Tibial artery (tissue), 4 donors: ENCODE measurements around the gene LCMT1.

ENCODE experiments used
- DNase-seq, 2 donors: peaks; one replicate each; pipeline ENCODE4 v3.0.0-alpha.2; 2019
- H3K27ac ChIP-seq, 2 donors: fragments of 200-600 bp; sonication (generic) in 1 of 2; 1 replicate in 1 of 2; 2 replicates in 1 of 2; pipeline ENCODE4 v1.5.1; 2018 to 2019; ENCODE audit warnings: mild to moderate bottlenecking in 1 of 2
- H3K27me3 ChIP-seq, 2 donors: fragments of 200-600 bp; sonication (generic) in 1 of 2; one replicate each; pipeline versions ENCODE4 v1.5.1 to v1.6.0; 2016 to 2019
- H3K36me3 ChIP-seq, 3 donors: fragments of 200-600 bp; sonication (generic) in 2 of 3; one replicate each; pipeline ENCODE4 v1.5.1; 2016 to 2019; ENCODE audit warnings: mild to moderate bottlenecking in 2 of 3
- H3K4me1 ChIP-seq, 4 donors: fragments of 200-600 bp; sonication (generic) in 2 of 4; 1 replicate in 3 of 4; 2 replicates in 1 of 4; pipeline ENCODE4 v1.5.1; 2016 to 2019
- H3K4me3 ChIP-seq, 2 donors: fragments of 200-600 bp; sonication (generic) in 1 of 2; 1 replicate in 1 of 2; 2 replicates in 1 of 2; pipeline ENCODE4 v1.5.1; 2018 to 2019; ENCODE audit warnings: mild to moderate bottlenecking in 2 of 2
- H3K9me3 ChIP-seq, 3 donors: fragments of 200-600 bp; sonication (generic) in 1 of 3; one replicate each; pipeline ENCODE4 v1.5.1; 2016 to 2019
- intact Hi-C: fragments of 100-400 bp; cut with DNase I; formaldehyde crosslinking; loops from one replicate; pipeline ENCODE4 v1.15.0; 2023; ENCODE audit warnings: low total_unique reads
- TF ChIP-seq, protein P1 (sequence below), 2 experiments: fragments of 200-600 bp in 1 of 2; fragments of 450-650 bp in 1 of 2; IDR thresholded peaks; one replicate each; pipeline ENCODE4 v1.5.1; 2017 to 2019; ENCODE audit warnings: antibody characterized with exemption in 2 of 2, mild to moderate bottlenecking in 1 of 2, moderate library complexity in 1 of 2

LCMT1 gene

DNA sequence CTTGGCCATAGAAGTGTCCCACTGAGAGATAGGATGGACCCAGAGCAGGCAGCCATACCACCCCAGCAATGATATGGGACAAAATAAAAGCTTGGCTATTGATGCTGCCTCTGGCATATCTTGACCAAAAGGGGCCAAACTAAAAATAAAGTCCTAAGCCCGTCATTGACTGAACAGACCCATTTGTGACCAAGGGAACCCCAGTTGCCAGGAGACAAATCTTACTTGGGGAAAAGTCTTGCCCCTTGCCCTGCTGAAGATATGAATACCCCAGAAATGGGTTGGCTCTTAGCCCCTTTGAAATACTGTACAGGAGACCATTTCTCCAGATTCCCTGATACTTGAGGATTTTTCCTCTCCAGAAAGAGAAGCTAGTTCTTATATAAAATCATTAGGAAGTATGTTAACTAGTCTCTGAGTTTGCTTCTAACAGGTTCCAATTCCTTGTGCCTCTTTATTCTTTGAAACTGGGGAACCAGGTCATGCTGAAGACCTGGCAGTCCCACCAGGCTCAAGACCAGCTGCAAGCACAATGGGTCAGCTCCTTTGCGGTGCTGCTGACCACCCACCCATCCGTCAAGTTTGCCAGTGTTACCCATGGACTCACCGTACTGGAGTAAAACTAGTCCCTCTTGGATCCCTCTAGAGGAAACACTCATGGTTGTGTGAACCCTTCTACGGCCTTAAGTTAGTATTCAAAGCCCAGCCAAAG lies 31.0 kb upstream of the LCMT1 start:
- H3K27ac ChIP-seq = no peak overlapping the region
- H3K27me3 ChIP-seq = no peaks in the 10 kb centered on the region
- no peak for DNase-seq
- TF ChIP-seq, protein P1, sequence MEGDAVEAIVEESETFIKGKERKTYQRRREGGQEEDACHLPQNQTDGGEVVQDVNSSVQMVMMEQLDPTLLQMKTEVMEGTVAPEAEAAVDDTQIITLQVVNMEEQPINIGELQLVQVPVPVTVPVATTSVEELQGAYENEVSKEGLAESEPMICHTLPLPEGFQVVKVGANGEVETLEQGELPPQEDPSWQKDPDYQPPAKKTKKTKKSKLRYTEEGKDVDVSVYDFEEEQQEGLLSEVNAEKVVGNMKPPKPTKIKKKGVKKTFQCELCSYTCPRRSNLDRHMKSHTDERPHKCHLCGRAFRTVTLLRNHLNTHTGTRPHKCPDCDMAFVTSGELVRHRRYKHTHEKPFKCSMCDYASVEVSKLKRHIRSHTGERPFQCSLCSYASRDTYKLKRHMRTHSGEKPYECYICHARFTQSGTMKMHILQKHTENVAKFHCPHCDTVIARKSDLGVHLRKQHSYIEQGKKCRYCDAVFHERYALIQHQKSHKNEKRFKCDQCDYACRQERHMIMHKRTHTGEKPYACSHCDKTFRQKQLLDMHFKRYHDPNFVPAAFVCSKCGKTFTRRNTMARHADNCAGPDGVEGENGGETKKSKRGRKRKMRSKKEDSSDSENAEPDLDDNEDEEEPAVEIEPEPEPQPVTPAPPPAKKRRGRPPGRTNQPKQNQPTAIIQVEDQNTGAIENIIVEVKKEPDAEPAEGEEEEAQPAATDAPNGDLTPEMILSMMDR (IDR thresholded peaks at IDR 0.05) = no peak
- H3K9me3 ChIP-seq = no peaks in the 10 kb centered on the region
- no peaks in the 10 kb centered on the region for H3K36me3 ChIP-seq
- intact Hi-C loops = no loop called here
- no peaks in the 10 kb centered on the region for H3K4me1 ChIP-seq
- H3K4me3 ChIP-seq = no peak overlapping the region

DNA sequence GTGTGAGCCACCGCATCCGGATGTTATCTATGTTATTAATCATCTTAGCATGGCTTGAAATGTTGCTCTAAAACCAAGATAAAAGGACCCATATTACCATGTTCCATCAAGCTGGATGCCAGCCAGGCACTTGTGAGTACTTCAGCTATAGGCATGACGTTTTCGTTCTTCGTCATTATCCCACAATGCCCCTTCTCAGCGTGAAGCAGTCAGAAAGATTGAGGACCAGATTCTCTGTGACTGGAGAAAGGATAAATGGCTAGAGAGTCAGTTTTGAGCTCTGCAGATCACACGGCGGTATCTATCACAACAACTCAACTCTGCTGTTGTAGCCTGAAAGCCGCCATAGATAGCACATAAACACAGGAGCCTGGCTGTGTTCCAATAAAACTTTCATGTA lies 29.8 kb upstream of the LCMT1 start:
- DNase-seq = no peak
- no peaks in the 10 kb centered on the region for H3K9me3 ChIP-seq
- H3K4me1 ChIP-seq = no peaks in the 10 kb centered on the region
- no peak overlapping the region for H3K27ac ChIP-seq
- TF ChIP-seq, protein P1 (IDR thresholded peaks at IDR 0.05) = no peak
- H3K36me3 ChIP-seq = no peaks in the 10 kb centered on the region
- intact Hi-C loops = no loop called here
- no peaks in the 10 kb centered on the region for H3K27me3 ChIP-seq
- H3K4me3 ChIP-seq = no peak overlapping the region

DNA sequence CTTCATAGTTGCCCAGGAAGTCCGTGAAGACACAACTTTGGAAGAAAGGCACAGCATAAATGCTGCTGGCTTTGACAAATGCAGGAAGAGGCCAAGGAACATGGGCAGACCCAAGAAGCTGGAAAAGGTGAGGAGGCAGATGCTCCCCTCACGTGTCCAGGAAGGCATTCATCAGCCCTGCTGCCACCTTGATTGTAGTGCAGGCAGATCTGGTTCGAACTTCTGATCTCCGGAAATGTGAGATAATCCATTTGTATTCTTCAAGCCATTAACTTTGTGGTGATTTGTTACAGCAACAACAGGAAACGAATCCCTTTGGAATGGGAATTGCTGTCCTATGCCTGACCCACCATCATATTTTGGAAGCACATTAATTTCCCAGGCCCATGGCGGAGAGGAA lies 28.5 kb upstream of the LCMT1 start:
- no peak for DNase-seq
- Histone ChIP-seq H3K27ac (no peak overlapping the region), H3K27me3 (no peaks in the 10 kb centered on the region), H3K9me3 (no peaks in the 10 kb centered on the region), H3K36me3 (no peaks in the 10 kb centered on the region), H3K4me1 (no peaks in the 10 kb centered on the region), H3K4me3 (no peak overlapping the region)
- TF ChIP-seq, protein P1 (IDR thresholded peaks at IDR 0.05) = no peak
- intact Hi-C loops = no loop called here

DNA sequence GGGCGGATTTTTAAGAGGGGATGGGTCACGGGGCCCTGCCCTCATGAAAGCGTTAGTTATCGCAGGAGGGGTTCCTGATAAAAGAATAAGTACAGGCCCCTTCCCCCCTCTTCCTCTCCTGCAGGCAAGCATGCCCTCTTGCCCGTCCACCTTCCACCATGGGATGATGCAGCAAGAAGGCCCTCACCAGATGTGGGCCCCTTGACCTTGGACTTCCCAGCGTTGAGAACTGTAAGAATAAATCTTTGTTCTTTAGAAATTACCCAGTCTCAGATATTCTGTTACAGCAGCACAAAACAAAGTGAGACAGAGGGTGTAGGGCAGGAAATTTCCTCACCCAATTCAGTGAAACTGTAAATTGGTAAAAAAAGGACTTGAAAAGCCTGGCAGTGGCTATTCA lies 27.8 kb upstream of the LCMT1 start:
- TF ChIP-seq, protein P1 (IDR thresholded peaks at IDR 0.05) = no peak
- H3K36me3 ChIP-seq = no peaks in the 10 kb centered on the region

DNA sequence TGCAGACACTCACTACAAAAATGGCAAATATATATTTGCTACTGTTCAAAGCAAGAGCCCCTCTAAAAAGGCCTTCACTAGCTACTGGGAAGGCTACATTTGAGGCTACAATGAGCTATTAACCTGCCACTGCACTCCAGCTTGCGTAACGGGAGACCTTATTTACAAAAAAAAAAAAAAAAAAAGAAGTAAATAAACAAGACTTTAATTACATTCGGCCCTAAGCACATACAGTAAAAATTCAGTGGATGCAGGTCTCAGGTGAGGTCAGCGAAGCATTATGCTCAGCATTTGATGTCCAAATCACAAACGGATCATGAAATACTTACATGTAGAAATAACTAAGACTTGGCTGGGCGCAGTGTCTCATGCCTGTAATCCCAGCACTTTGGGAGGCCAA lies 26.7 kb upstream of the LCMT1 start:
- no peak for DNase-seq
- no peaks in the 10 kb centered on the region for H3K4me1 ChIP-seq
- no peaks in the 10 kb centered on the region for H3K9me3 ChIP-seq
- H3K27me3 ChIP-seq = no peaks in the 10 kb centered on the region
- intact Hi-C loops = no loop called here
- H3K4me3 ChIP-seq = no peak overlapping the region
- no peak overlapping the region for H3K27ac ChIP-seq
- TF ChIP-seq, protein P1 (IDR thresholded peaks at IDR 0.05) = no peak
- H3K36me3 ChIP-seq = no peaks in the 10 kb centered on the region

More for the DNA sequence above, 27.8 kb upstream of the LCMT1 start:
- intact Hi-C loops = no loop called here
- no peak for DNase-seq
- H3K4me1 ChIP-seq = no peaks in the 10 kb centered on the region
- H3K9me3 ChIP-seq = no peaks in the 10 kb centered on the region
- no peaks in the 10 kb centered on the region for H3K27me3 ChIP-seq
- H3K4me3 ChIP-seq = no peak overlapping the region
- H3K27ac ChIP-seq = no peak overlapping the region

DNA sequence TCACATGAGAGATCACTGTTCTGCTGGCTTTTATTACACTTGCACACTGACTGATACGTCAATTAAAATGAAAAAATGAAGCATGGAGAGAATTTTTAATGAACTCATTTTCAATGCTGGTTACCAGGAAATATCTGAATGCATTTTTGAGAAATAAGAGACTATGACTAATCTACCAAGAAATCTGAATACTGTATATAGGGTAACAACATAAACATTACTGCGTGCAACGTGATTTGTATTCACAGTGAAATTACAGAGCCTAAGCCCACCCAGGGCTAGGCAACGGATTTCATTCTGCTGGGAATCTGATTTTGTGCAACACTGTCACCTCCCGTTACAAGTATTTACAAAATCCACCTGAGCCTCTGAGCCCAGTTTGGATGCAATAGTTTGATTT lies 23.8 kb upstream of the LCMT1 start:
- intact Hi-C loops = no loop called here
- H3K27ac ChIP-seq = no peak overlapping the region
- no peak overlapping the region for H3K4me3 ChIP-seq
- TF ChIP-seq, protein P1 (IDR thresholded peaks at IDR 0.05) = no peak
- no peaks in the 10 kb centered on the region for H3K36me3 ChIP-seq
- no peak for DNase-seq
- H3K4me1 ChIP-seq = no peaks in the 10 kb centered on the region
- H3K9me3 ChIP-seq = no peaks in the 10 kb centered on the region
- H3K27me3 ChIP-seq = no peaks in the 10 kb centered on the region
